Thyroid gland (tissue), 4 donors: Measurements from ENCODE around the gene C20orf144.

Source experiments
- POLR2A ChIP-seq, 2 donors: fragments of 450-650 bp; IDR thresholded peaks; one replicate each; pipeline ENCODE4 v1.6.1; 2017; ENCODE audit warnings: antibody characterized with exemption in 2 of 2, mild to moderate bottlenecking in 2 of 2, moderate library complexity in 1 of 2
- TF ChIP-seq, protein P1 (sequence below), 6 experiments: fragments of 200-600 bp in 3 of 6; fragments of 450-650 bp in 3 of 6; sonication (generic) in 3 of 6; IDR thresholded peaks; one replicate each; pipeline ENCODE4 v1.5.1; 2016 to 2019; ENCODE audit warnings: antibody characterized with exemption in 6 of 6, mild to moderate bottlenecking in 2 of 6, inconsistent platforms in 1 of 6, moderate library complexity in 1 of 6

DNA sequence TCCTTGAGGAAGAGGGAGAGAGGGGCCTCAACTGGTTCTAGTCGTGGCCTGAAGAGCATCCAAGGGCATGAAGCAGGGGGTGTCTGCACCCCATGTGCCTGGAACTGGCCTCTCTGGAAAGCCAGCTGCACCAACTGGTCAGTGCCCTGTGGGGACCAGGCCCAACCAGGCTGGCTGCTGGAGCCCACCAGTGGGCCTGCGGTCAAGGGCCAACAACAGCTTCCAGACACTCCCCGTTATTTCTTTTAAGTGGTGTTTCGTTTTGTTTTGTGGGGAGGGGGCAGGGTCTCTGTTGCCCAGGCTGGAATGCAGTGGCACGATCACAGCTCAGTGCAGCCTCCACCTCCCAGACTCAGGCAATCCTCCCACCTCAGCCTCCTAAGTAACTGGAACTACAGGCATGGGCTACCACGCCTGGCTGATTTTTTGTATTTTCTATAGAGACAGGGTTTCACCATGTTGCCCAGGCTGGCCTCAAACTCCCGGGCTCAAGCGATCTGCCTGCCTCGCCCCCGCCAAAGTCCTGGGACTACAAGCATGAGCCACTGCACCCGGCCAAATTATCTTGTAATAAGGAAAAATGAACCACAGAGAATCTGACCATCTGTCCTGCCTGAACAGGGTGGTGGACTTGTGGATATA, 11.9 kb upstream of the C20orf144 start:
- TF ChIP-seq, protein P1, sequence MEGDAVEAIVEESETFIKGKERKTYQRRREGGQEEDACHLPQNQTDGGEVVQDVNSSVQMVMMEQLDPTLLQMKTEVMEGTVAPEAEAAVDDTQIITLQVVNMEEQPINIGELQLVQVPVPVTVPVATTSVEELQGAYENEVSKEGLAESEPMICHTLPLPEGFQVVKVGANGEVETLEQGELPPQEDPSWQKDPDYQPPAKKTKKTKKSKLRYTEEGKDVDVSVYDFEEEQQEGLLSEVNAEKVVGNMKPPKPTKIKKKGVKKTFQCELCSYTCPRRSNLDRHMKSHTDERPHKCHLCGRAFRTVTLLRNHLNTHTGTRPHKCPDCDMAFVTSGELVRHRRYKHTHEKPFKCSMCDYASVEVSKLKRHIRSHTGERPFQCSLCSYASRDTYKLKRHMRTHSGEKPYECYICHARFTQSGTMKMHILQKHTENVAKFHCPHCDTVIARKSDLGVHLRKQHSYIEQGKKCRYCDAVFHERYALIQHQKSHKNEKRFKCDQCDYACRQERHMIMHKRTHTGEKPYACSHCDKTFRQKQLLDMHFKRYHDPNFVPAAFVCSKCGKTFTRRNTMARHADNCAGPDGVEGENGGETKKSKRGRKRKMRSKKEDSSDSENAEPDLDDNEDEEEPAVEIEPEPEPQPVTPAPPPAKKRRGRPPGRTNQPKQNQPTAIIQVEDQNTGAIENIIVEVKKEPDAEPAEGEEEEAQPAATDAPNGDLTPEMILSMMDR (IDR thresholded peaks at IDR 0.05): no peak
- no peak for TF ChIP-seq POLR2A (IDR thresholded peaks at IDR 0.05)
